CD4-positive, alpha-beta T cell (primary cell): ENCODE results near the gene PHETA1. TPM values are rescaled to one million over a fixed set of nuclear protein-coding genes. Genes with fewer than 3 reads are reported as not detected.

ENCODE experiments used
- ATAC-seq: fragments of 200-7000 bp; cut with Tn5 transposase; one replicate; pipeline ENCODE4 v1.10.0; 2022; ENCODE audit warnings: mild to moderate bottlenecking; ENCODE audit not compliant: poor library complexity
- CTCF ChIA-PET: fragments of 350-600 bp; sonication (Branson Sonifier 250); formaldehyde crosslinking; loops from one replicate; lab custom pipeline; 2021; ENCODE audit warnings: antibody characterized with exemption, inconsistent platforms; lab: Charles Lee
- POLR2A ChIA-PET: fragments of 350-600 bp; sonication (Branson Sonifier 250); formaldehyde crosslinking; loops from one replicate; lab custom pipeline; 2021; ENCODE audit warnings: antibody characterized with exemption, inconsistent platforms; lab: Charles Lee
- DNase-seq, 14 experiments: peaks; one replicate each; pipeline ENCODE4 v3.0.0-alpha.2; 2013 to 2020; ENCODE audit warnings: mixed read lengths in 2 of 14
- H3K27ac ChIP-seq, 2 donors: one replicate each; pipeline versions ENCODE4 v1.5.1 to v1.7.0; 2013; ENCODE audit warnings: low read length in 2 of 2, low read depth in 1 of 2, mild to moderate bottlenecking in 1 of 2
- H3K27me3 ChIP-seq, 2 experiments: 1 replicate in 1 of 2; 2 replicates in 1 of 2; pipeline versions ENCODE4 v1.6.1 to v1.7.0; 2013; ENCODE audit warnings: low read length in 2 of 2, control low read depth in 1 of 2, mild to moderate bottlenecking in 1 of 2, moderate library complexity in 1 of 2; ENCODE audit not compliant: insufficient read depth in 2 of 2, control insufficient read depth in 1 of 2
- H3K36me3 ChIP-seq: one replicate; pipeline ENCODE4 v1.6.1; 2013; ENCODE audit warnings: low read length, control low read depth; ENCODE audit not compliant: insufficient read depth
- H3K4me1 ChIP-seq: one replicate; pipeline ENCODE4 v1.6.1; 2013; ENCODE audit warnings: low read length, control low read depth; ENCODE audit not compliant: insufficient read depth
- H3K4me3 ChIP-seq: one replicate; pipeline ENCODE4 v1.5.1; 2013; ENCODE audit warnings: mild to moderate bottlenecking, low read length, moderate library complexity
- H3K9me3 ChIP-seq, 2 experiments: 1 replicate in 1 of 2; 2 replicates in 1 of 2; pipeline versions ENCODE4 v1.6.1 to v1.7.0; 2013; ENCODE audit warnings: low read length in 2 of 2, mild to moderate bottlenecking in 2 of 2, control low read depth in 1 of 2, moderate library complexity in 1 of 2; ENCODE audit not compliant: control insufficient read depth in 1 of 2, insufficient read depth in 1 of 2
- H3K27ac Mint-ChIP-seq: one replicate; pipeline ENCODE4 v1.8.0; 2020; ENCODE audit warnings: mixed read lengths
- H3K27me3 Mint-ChIP-seq: one replicate; pipeline ENCODE4 v1.8.0; 2021; ENCODE audit warnings: mixed read lengths
- H3K36me3 Mint-ChIP-seq: one replicate; pipeline ENCODE4 v1.8.0; 2021; ENCODE audit warnings: low read depth, mixed read lengths
- H3K4me1 Mint-ChIP-seq: one replicate; pipeline ENCODE4 v1.8.0; 2021; ENCODE audit warnings: low read depth, mixed read lengths
- H3K4me3 Mint-ChIP-seq: one replicate; pipeline ENCODE4 v1.8.0; 2020; ENCODE audit warnings: mild to moderate bottlenecking, mixed read lengths
- H3K9me3 Mint-ChIP-seq: one replicate; pipeline ENCODE4 v1.8.0; 2020; ENCODE audit warnings: mixed read lengths
- intact Hi-C, 2 experiments: fragments of 100-400 bp; cut with DNase I in 1 of 2; cut with micrococcal nuclease in 1 of 2; formaldehyde crosslinking; loops; one replicate each; pipeline versions ENCODE4 v1.15.1 to v1.9.0; 2023 to 2025; cut with DNase I, micrococcal nuclease
- total RNA-seq, 174 experiments: library from RNA in 2 of 174; stranded (reverse) in 2 of 174; gene quantifications; one replicate each; pipeline ENCODE4 v1.2.3 and lab custom pipeline; 2021 to 2026
- TF ChIP-seq, protein P1 (sequence below): fragments of 200-600 bp; IDR thresholded peaks from one replicate; pipeline ENCODE4 v1.8.0; 2022; ENCODE audit warnings: antibody characterized with exemption, mild to moderate bottlenecking

The PHETA1 gene
- total RNA-seq, 2 experiments from 2014 or later = 1.3 to 1.7 TPM

DNA sequence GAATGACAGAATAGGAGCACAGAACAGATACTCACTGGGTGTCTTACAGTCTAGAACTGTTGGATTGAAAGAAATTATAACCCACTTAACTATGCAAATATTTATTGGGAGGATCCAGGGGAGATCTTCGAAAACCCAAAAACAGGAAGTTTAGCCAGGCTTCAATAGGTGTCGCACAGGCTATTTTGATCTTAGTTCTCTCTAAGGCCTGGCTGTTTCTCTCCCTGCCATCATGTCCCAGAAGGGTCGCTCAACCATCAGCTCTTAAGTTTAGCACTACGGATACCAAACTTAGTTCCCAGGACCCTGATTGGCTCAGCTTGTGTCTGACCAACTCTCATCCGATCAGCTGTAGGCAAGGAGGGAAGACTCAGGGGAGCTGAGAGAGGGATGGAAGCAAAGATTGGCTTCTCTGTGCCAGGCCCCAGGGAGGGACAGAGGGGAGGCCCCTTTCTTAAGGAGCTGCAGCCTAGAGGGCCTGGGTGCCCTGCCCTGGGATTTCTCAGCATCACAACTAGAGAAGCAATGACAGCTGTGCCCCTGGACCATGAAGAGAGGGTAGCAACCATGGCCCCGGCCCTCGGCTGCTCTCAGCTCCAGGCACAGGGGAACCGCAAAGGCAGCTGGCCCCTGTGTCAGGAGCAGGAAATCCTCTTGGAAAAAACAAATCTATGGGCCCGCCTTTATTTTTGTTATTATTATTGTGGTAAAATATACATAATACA is 13.5 kb downstream of the PHETA1 start:
- H3K4me1 Mint-ChIP-seq = no peaks in the 10 kb centered on the region
- ATAC-seq = no peak
- Histone ChIP-seq H3K4me1 (peaks cover 3% of the 10 kb centered on the region), H3K36me3 (no peaks in the 10 kb centered on the region), H3K4me3 (no peak overlapping the region), H3K27ac (no peak overlapping the region), H3K27me3 (no peaks in the 10 kb centered on the region), H3K9me3 (no peaks in the 10 kb centered on the region)
- H3K4me3 Mint-ChIP-seq = no peak overlapping the region
- H3K9me3 Mint-ChIP-seq = no peaks in the 10 kb centered on the region
- POLR2A ChIA-PET = no interaction called here
- H3K27ac Mint-ChIP-seq = no peak overlapping the region
- TF ChIP-seq, protein P1, sequence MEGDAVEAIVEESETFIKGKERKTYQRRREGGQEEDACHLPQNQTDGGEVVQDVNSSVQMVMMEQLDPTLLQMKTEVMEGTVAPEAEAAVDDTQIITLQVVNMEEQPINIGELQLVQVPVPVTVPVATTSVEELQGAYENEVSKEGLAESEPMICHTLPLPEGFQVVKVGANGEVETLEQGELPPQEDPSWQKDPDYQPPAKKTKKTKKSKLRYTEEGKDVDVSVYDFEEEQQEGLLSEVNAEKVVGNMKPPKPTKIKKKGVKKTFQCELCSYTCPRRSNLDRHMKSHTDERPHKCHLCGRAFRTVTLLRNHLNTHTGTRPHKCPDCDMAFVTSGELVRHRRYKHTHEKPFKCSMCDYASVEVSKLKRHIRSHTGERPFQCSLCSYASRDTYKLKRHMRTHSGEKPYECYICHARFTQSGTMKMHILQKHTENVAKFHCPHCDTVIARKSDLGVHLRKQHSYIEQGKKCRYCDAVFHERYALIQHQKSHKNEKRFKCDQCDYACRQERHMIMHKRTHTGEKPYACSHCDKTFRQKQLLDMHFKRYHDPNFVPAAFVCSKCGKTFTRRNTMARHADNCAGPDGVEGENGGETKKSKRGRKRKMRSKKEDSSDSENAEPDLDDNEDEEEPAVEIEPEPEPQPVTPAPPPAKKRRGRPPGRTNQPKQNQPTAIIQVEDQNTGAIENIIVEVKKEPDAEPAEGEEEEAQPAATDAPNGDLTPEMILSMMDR = no peak
- intact Hi-C loops = no loop called here
- no peak for DNase-seq
- H3K36me3 Mint-ChIP-seq = no peaks in the 10 kb centered on the region
- peaks cover 10% of the 10 kb centered on the region for H3K27me3 Mint-ChIP-seq
- CTCF ChIA-PET = no interaction called here

DNA sequence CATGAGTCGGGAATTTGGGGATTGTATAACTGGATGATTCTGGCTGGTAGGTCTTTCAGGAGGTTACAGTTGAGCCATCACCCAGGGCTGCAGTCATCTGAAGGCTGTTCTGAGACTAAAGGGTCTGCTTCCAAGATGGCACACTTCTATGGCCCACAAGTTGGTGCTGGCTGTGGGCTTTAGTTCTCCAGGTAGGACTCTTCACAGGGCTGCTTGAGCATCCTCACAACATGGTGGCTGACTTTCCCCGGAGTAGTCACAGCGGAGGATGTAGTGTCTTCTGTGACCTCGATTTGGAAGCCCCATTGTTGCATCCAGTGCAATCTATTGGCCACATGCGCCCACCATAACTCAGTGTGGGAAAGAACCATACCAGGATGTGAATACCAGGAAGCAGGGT is 14.4 kb downstream of the PHETA1 start:
- Mint-ChIP-seq H3K27ac (no peak overlapping the region), H3K4me3 (no peak overlapping the region)

GRCh38 chr12:111353603-111354295 is 15.1 kb downstream of the PHETA1 start:
- intact Hi-C loops = no loop called here
- Mint-ChIP-seq H3K9me3 (peaks cover 2% of the 10 kb centered on the region), H3K27me3 (no peaks in the 10 kb centered on the region), H3K36me3 (no peaks in the 10 kb centered on the region), H3K4me3 (no peak overlapping the region), H3K27ac (no peak overlapping the region), H3K4me1 (no peaks in the 10 kb centered on the region)
- CTCF ChIA-PET = no interaction called here
- POLR2A ChIA-PET = no interaction called here
- Histone ChIP-seq H3K9me3 (peaks cover 0 to 3% of the 10 kb centered on the region in 2 experiments), H3K4me1 (no peaks in the 10 kb centered on the region), H3K36me3 (no peaks in the 10 kb centered on the region), H3K27me3 (no peaks in the 10 kb centered on the region), H3K4me3 (no peak overlapping the region), H3K27ac (no peak overlapping the region)
- no peak for ATAC-seq
- no peak for DNase-seq
- TF ChIP-seq, protein P1 = no peak

More for the DNA sequence above, 14.4 kb downstream of the PHETA1 start:
- Mint-ChIP-seq H3K27me3 (peaks cover 2% of the 10 kb centered on the region), H3K36me3 (no peaks in the 10 kb centered on the region), H3K9me3 (no peaks in the 10 kb centered on the region), H3K4me1 (no peaks in the 10 kb centered on the region)
- DNase-seq = no peak
- POLR2A ChIA-PET = no interaction called here
- Histone ChIP-seq H3K9me3 (no peaks in the 10 kb centered on the region), H3K4me1 (no peaks in the 10 kb centered on the region), H3K4me3 (no peak overlapping the region), H3K36me3 (no peaks in the 10 kb centered on the region), H3K27me3 (no peaks in the 10 kb centered on the region), H3K27ac (no peak overlapping the region)
- TF ChIP-seq, protein P1 = no peak
- CTCF ChIA-PET = no interaction called here
- intact Hi-C loops = no loop called here
- no peak for ATAC-seq
